Measurements from ENCODE around the gene AKR1A1.
"Not testable (repeated sequence)": the region's sequence is repeated elsewhere in the genome, so short reads cannot be mapped to it uniquely, and the experiment has no call there.

AKR1A1 gene

DNA sequence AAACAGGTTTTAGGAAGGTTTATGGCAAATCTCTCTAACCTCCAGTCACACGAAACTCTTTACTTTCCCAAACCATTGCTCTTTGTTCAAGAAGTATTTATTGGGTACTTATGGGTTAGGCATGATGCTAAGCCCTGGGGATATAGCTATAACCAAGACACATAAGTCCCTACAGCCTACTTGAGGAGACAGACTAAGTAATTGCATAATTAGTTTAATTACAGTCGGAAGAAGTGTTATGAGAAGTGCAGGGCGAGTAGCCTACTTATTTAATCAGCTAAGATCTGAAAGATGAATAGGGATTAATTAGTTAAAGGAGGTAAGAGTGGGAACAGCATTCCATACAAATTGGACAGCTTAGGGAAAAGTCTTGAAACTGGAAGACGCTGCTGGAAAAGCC is 20.0 kb downstream of the AKR1A1 start:
- DNase-seq, result no peak

DNA sequence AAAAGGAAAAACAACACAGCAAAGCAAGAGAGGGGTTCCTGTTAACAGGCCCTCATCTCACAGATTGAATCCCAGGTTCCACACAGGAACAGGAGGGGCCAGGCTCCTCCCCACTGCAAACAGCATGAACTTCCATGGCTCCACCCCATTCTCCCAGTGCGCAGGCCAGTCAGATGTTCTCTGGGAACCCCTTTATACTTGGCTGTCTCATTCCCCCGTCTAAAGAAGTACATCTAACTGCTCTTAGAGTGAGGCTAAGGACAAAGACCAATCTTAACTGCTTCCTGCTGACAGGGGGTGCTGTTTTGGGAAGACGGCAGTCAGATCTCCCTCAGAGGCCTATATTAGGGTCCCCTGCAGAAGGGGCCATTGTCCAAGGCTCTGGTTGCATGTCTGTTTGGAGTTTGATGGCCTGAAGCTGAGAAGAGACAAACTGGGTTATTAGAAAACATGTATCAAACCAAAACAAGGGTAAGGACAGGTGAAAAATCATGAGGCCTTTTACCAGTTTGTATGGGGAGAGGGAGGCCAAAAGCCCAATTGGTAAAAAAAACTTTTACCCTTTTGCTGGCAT is 22.7 kb downstream of the AKR1A1 start:
- DNase-seq, result no peak

DNA sequence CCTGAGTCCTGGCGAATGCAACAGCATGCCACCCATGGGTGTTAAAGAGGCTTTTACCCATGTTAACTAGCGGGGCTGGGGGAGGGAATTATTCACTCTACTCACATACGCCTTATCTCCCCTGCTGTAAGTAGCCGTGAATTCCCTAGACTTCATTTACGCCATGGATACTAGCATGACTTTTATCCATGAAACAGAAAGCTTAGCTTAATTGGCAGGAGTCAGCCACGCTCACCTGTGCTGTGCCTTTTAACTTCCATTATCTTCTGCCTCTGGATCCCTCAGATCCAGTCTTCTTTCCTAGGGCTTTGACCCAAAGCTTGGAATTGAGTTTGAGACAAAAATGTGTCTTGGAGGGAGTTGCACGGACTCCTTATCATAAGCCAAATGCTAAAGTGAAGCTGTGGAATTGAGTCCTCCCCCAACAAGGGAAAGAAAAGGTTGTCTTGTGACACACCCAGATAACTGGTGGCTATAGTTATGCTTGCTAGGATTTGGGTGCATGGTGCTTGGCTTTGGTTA is 23.5 kb downstream of the AKR1A1 start:
- no peak for DNase-seq

DNA sequence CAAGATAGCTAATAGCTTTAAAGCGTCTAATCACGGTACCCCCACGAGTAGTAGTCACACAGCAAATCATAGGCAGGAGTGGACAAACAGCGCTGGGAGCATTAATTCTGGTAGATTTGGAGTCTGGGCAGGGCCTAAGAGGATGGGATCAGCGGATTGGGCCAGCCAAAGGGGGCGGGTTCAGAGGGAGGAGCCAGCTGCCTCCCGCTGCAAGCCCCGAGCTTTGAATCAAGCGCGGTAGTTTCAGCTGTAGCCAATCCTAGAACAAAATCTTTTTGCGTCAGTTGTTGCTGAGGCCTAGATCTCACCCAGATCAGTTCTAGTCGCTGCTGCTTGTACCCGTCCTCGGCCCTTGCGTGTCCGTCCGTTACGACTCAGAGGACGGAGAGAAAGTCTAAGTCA is 32.6 kb downstream of the AKR1A1 start:
- peak; percentile 96 for DNase-seq

DNA sequence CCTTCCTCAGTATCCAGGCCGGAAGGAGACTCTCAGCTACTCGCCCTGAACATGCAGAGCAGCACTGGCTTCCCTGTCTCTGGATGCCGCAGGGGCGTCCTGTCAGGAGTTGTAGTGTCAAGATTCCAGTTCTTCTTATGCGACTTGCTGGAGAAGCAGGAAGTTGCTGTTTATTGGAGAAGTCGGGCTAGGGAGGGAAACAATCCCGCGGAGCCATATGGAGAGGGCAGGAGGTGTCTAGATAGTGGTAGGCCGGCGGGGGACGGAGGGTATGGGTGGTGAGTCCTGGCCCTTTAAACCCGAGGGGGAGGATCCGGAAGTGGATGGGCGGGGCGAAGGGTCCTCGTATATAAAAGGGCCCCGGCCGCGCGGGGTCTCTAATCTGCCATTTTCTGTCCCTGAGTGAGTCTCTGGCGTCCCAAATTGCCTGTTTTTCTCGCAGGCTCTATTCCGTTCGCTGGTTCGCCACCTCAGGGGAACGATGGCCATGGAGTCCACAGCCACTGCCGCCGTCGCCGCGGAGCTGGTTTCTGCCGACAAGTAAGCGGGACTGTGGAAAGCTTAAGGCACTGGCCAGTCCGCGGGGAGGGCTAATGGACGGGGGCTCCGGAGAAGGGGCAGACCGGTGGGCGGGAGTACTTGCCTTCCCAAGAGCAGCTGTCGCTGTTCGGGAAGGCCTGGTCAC is 33.2 kb downstream of the AKR1A1 start, which contains the start of gene NASP:
Gene NASP, plus strand, starts transcription at position 376 of the 685 bp plus-strand sequence. Its CDS starts 106 bp downstream, at position 482.
- peak; percentile 83 for DNase-seq

DNA sequence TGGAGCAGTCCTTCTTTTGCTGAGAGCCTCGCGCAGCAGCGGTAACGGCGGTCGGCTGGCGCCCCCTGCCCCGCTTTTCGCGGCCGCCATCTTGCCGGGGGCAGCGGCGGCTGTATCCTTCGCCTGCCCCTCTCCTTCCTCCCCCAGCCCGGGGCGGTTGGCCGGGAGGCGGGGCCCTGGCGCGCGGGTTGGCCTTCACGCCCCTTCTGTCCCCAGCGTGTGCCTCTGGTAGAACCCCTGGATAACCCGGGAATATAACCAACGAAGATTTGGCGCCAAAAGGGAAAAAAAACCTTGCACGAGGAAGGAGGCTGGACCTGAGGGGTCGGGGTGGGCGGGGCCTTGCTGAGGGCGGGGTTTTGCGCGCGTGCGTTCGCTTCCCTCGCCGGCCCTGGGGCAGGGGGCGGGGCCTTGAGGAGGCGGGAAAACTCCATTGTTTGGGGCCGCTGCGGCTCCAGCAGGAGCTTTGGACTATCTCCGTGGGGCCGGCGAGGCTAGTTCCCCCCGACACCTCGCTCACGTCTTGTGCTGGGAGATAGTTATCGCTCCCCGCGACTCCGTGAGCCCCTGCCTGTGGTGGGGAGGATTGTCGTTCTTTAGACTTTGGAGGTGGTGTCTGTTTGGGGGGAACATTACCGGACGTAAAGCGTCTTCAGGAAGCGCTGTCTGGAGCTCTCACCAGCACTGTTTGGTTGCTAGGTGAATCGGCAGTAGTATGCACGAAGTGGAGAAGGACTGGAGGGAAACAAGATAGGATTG is 33.9 kb downstream of the AKR1A1 start:
- peak; percentile 87 for DNase-seq

DNA sequence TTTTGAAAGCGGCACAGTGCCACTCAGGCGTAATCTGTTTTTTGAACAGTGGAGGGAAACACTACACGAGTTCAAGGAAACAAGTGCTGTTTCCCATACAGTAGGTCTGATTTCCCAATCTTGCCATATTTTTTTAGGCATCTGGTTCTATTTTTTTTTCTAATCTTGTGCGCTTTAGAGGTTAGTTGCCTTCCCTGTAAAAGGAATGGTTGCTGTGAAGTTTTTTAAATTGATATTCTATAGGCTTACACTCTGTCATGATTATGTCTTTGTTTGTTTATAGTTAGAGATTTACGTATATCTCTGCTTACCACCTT is 34.4 kb downstream of the AKR1A1 start:
- no peak for DNase-seq

DNA sequence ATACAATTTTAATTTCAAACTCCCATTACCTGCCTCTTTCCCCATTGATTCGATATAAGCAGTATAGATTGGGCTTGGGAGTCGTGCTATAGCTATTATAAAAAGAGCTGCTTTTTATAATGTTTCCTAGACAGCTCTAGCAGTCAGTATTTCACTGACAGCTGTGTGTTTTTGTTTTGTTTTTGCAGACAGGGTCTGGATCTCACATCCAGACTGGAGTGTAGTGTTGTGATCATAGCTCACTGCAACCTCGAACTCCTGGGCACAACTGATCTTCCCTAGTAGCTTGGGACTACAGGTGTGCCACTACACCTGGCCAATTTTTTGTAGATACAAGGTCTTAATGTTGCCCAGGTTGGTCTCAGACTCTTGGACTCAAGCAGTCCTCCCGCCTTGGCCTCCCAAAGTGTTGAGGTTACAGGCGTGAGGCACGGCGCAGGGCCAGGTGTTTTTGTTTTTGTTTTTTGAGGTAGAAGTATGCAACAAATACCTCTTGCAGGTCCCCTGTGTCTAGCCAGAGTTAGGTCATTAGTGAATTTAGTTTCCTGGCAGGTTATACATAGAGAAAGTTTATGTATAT is 35.0 kb downstream of the AKR1A1 start:
- no peak for DNase-seq

DNA sequence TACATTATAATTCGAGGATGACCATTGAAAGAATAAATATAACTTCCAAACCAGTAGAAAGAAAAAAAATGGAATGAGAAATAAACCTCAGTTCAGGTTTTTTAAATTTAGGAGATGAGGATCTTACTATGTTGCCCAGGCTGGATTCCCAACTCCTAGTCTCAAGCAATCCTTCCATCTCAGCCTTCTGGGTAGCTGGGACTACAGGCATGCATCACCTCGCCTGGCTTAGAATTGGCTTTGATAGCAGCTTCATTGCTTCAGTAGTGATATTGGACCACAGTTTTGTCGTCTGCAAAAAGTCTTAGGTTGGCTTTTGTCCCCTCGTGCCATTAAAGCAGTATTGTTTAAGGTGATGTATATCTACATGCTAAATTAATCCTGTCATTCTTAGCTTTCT is 36.1 kb downstream of the AKR1A1 start:
- no peak for DNase-seq

DNA sequence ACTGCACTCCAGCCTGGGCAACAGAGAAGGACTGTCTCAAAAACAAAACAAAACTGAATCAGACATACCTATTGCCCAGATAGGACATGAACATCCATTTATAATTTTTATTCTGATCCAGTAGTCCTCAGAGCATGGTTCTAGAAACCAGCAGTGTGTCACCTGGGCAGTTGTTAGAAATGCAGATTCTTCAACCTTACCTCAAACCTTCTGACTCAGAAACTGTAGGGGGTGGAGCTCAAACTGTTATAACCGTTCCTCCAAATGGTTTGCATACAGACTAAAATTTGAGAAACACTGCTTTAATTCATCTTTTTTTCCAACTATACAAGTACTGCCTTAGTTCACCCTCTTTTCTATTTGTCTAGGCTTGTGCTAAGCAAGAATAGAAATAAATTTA is 39.2 kb downstream of the AKR1A1 start:
- no peak for DNase-seq

DNA sequence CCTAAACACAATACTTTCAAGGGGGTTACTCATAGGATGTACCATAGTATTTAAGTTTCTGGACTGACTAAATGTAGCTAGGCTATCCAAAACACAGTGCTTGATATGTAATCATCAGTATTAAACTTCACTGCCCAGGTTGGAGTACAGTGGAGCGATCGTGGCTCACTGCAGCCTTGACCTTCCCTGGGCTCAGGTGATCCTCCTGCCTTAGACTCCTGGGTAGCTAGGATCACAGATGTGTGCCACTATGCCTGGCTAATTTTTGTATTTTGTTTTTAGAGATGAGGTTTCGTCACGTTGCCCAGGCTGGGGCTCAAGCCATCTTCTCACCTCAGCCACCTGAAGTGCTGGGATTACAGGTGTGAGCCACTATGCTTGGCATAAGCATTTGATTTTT is 43.8 kb downstream of the AKR1A1 start:
- DNase-seq, result no peak

DNA sequence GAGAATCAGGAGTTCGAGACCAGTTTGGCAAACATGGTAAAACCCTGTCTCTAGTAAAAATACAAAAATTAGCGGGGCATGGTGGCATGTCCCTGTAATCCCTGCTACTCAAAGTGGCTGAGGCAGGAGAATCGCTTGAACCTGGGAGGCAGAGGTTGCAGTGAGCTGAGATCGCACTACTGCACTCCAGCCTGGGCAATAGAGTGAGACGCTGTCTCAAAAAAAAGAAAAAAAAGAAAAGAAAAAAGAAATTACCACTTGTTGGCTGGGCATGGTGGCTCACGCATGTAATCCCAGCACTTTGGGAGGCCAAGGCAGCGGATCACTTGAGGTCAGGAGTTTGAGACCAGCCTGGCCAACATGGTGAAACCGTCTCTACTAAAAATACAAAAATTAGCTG is 46.1 kb downstream of the AKR1A1 start:
- DNase-seq, result not testable (repeated sequence)

DNA sequence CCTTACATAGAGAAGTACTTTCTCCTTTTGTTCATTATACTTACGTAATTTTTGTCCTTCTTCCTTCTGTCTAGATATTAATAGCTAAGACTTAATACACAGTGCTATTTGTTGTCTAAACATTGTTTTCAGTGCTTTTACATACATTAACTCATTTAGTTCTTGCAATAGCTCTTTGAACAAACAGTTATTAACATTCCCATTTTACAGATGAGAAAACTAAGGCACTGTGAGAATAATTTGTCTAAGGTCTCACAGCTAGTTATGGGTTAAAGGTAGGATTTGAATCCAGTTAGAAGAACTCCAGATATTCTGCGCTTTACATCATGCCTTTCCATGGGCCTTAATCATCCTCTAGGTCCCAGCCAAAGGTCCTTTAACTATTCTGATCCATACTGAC is 53.6 kb downstream of the AKR1A1 start:
- DNase-seq, result no peak

DNA sequence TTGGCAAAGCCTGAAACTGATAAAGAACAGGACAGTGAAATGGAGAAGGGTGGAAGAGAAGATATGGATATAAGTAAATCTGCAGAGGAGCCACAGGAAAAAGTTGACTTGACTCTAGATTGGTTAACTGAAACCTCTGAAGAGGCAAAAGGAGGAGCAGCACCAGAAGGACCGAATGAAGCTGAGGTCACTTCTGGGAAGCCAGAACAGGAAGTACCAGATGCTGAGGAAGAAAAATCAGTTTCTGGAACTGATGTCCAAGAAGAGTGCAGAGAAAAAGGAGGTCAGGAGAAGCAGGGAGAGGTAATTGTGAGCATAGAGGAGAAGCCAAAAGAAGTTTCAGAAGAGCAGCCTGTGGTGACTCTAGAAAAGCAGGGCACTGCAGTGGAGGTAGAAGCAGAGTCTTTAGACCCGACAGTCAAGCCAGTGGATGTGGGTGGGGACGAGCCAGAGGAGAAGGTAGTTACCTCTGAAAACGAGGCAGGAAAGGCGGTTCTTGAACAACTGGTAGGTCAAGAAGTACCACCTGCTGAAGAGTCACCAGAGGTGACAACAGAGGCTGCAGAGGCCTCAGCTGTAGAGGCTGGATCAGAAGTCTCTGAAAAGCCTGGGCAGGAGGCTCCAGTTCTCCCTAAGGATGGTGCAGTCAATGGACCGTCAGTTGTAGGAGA is 56.9 kb downstream of the AKR1A1 start:
- DNase-seq, result no peak

DNA sequence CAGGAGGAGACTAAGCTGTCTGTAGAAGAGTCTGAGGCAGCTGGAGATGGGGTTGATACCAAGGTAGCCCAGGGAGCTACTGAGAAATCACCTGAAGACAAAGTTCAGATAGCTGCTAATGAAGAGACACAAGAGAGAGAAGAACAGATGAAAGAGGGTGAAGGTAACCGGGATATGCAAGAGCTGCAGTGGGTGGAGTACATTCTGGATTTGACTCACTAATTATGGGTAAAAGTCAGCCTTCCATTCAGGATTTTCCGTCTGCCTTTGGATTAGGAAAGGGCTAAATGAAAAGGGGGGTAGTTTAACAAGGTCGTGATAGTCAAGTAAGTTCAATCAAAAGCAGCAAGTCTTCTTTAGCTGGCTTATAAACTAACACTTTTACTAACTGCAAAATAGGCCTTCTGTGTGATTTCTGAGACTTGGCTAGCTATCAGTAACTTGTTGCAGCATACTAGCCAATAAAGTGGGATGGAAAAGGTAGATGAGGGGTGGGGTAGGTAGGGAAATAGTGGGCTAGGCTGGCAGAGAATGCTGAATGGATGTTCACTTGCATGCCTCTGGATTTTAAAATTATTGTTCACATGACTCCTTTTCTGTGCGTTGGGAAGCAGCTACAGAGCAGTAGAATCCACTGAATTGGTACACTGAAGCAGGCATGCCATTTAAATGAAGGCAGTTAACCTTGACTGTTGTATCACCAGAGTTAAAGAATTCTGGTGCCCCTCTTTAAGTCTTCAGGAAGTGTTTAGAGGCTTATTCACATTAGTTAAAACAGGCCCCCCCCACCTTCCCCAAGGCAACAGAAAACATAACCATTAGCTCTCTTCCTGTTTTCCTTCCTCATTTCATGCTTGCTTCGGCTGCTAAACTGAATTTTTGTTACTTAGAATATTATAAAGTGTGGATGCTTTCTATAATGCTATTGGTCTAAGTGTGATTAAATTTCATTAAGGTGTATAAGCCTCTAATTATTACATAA is 57.8 kb downstream of the AKR1A1 start:
- DNase-seq, result no peak

DNA sequence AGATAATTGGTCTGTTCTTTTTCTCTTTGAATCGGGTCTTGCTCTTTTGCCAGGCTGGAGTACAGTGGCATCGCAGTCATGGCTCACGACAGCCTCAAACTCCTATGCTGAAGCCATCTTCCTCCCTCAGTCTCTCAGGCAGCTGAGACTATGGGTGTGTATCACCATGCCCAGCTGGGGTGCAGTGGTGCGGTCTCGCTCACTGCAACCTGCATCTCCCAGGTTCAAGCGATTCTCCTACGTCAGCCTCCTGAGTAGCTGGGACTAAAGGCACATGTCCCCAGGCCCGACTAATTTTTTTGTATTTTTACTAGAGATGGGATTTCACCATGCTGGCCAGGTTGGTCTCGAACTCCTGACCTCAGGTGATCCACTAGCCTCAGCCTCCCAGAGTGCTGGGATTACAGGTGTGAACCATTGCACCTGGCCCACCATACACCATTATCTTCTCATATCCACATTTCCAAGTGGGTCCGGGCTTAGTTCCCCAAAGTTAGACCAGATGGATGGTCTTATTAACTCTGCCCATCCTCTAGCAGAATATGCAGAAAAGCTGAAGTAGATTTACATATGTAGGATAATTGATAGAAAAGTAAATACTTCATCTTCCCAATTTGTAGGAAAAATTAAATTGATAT is 60.1 kb downstream of the AKR1A1 start:
- no peak for DNase-seq

DNA sequence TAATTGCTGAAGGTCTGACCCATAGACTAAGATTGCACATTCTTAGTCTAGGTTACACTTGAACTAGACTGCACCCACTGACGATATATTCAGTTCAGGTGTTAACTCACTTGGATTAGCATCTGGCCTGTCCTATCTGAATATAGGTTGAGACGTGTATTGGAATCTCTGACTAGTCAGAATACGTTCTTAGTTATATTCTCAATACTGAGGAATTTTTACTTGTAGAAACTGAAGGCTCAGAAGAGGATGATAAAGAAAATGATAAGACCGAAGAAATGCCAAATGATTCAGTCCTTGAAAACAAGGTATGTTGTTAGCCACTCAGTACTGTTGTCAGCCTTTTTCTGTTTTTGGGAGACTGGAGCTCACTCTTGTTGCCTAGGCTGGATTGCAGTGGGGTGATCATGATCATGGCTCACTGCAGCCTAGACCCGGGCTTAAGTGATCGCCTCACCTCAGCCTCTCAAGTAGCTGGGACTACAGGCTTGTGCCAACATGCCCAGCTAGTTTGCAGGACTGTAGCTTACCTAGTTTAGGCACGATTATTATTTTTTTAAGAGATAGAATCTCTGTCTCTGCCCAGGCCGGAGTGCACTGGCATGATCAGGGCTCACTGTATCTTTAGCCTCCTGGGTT is 62.4 kb downstream of the AKR1A1 start:
- no peak for DNase-seq

DNA sequence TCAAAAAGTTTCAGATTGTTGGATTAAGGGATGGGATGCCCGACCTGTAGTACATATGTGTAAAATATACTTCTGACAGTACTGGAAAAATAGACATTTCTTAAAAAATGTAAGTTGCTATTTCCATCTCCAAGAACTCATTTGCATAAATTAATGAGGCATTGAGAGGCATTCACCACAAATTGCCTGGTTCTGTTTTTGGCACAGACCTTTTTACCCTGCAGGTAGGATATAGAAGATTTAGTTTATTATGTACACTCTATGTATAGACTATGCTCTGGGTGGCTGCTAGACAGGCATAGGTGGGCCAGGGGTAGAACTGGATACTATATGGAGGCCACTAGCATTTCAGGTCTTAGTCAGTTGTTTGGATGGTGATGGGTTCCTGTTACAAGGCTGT is 65.3 kb downstream of the AKR1A1 start:
- no peak for DNase-seq

DNA sequence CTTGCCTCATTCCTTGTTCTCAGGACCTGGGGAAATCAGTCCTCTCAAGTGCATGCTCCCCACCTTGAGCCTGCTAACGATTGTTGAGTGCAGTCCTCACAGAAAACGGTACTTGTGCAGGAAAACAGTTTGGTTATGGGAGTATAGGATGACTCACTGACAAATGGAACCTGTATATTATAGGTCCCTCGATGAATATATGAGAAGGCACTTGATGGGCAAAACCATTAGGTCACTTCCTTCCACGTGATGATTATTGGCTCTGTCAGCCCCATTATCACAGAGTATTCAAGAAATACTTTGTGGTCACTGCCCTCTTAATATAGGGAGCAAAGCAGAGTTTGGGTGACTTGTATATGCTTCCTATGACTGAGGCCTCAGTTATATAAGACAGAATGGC is 67.0 kb downstream of the AKR1A1 start:
- DNase-seq, result peak; percentile 16

DNA sequence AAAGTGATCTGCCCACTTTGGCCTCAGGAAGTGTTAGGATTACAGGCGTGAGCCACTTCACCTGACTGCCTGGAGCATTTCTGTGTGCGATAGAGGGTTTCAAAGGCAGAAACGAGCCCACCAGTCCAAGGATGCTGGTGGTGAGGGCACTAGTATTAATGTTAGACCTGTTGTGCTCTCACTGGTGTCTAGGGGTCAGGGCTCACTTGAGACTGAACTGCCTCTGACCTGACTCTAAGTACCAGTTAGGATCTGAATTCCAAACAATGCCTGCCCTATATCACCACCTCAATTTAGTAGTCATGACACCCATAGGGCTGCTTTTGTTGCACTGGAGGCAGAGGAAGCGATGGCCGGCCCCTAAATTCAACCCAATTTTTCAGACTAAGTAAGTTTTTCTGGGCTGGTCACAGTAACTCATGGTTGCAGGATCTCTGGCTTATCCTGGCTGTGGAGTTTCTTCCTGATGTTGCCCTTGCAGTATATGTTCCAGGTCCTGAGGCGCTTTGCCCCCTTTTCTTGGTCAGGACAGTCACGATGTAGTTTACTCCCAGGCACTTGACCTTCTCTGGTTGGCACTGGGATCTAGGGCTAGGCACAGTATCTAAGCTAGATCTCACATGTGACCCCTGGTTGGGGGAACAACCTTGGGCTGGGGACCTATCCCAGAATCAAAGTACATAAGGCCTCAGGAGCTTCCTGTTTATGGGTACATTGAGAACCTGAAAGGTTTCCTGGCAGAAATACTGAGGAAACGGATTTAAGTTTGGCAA is 68.7 kb downstream of the AKR1A1 start:
- no peak for DNase-seq
